Stomach (tissue), 9 donors: Measurements from ENCODE around the gene PPP2R3B. TPM values are rescaled to one million over a fixed set of nuclear protein-coding genes. Genes with fewer than 3 reads are reported as not detected.

ENCODE experiments used
- DNase-seq, 2 donors: peaks; one replicate each; pipeline versions ENCODE4 v3.0.0 to v3.0.0-alpha.2; 2013 to 2019
- H3K27ac ChIP-seq, 5 donors: fragments of 200-600 bp in 4 of 5; sonication (generic) in 4 of 5; one replicate each; pipeline ENCODE4 v1.5.1; 2013 to 2019; ENCODE audit warnings: mild to moderate bottlenecking in 1 of 5, moderate library complexity in 1 of 5
- H3K27me3 ChIP-seq, 3 donors: fragments of 200-600 bp; sonication (generic); one replicate each; pipeline ENCODE4 v1.5.1; 2017 to 2019; ENCODE audit warnings: mixed run types in 1 of 3
- H3K36me3 ChIP-seq, 4 donors: fragments of 200-600 bp; sonication (generic); 1 replicate in 3 of 4; 2 replicates in 1 of 4; pipeline ENCODE4 v1.5.1; 2016 to 2019
- H3K4me1 ChIP-seq, 4 donors: fragments of 200-600 bp; sonication (generic); one replicate each; pipeline ENCODE4 v1.5.1; 2016 to 2019
- H3K4me3 ChIP-seq, 4 donors: fragments of 200-600 bp; sonication (generic) in 3 of 4; one replicate each; pipeline ENCODE4 v1.5.1; 2016 to 2019; ENCODE audit warnings: mild to moderate bottlenecking in 1 of 4
- H3K9me3 ChIP-seq, 4 donors: fragments of 200-600 bp; sonication (generic); one replicate each; pipeline ENCODE4 v1.5.1; 2016 to 2019
- EP300 ChIP-seq: sonication (generic); formaldehyde crosslinking; IDR thresholded peaks from one replicate; pipeline ENCODE4 v1.6.1; 2017; ENCODE audit warnings: antibody characterized with exemption
- POLR2A ChIP-seq, 4 donors: fragments of 450-650 bp; IDR thresholded peaks; one replicate each; pipeline ENCODE4 v1.6.1; 2016; ENCODE audit warnings: antibody characterized with exemption in 4 of 4, control low read depth in 2 of 4, mild to moderate bottlenecking in 1 of 4, moderate library complexity in 1 of 4
- POLR2AphosphoS5 ChIP-seq, 3 donors: sonication (generic); formaldehyde crosslinking; IDR thresholded peaks; one replicate each; pipeline ENCODE4 v1.6.1; 2016; ENCODE audit warnings: antibody characterized with exemption in 3 of 3
- WGBS, 5 donors: extraction: QIAGEN DNeasy Blood & Tissue Kit in 3 of 5; methylation state at CpG; one replicate each; pipeline versions ENCODE4 v1.1.5 to v1.1.7; 2013 to 2018; 5-methylcytosine and 5-hydroxymethylcytosine counted together
- intact Hi-C: fragments of 100-400 bp; cut with DNase I; formaldehyde crosslinking; loops from one replicate; pipeline ENCODE4 v1.15.1; 2023; ENCODE audit warnings: low total_unique reads
- polyA plus RNA-seq, 3 donors: library from polyadenylated mRNA; stranded (reverse); fragments of 200-250 nt; gene quantifications; one replicate each; pipeline ENCODE4 v1.2.3, GENCODE V29; 2013
- total RNA-seq, 5 donors: library from RNA; depleted of rRNA; stranded (reverse); fragments of >200 nt; gene quantifications; one replicate each; pipeline versions ENCODE4 v1.1.0 to v1.2.3, GENCODE V29; 2014 to 2016
- TF ChIP-seq, protein P1 (sequence below), 7 experiments: fragments of 450-650 bp in 4 of 7; fragments of 200-600 bp in 3 of 7; sonication (generic) in 3 of 7; IDR thresholded peaks; one replicate each; pipeline ENCODE4 v1.5.1; 2016 to 2019; ENCODE audit warnings: antibody characterized with exemption in 7 of 7, control low read depth in 2 of 7, mild to moderate bottlenecking in 1 of 7
- donor health status: healthy with polysubstance abuse.
- donor health status: Bipolar disorder and iron deficiency.
- donor health status: healthy.

PPP2R3B gene
- total and polyA plus RNA-seq, 8 donors: 5.3 to 31.7 (median 15.0) TPM

DNA sequence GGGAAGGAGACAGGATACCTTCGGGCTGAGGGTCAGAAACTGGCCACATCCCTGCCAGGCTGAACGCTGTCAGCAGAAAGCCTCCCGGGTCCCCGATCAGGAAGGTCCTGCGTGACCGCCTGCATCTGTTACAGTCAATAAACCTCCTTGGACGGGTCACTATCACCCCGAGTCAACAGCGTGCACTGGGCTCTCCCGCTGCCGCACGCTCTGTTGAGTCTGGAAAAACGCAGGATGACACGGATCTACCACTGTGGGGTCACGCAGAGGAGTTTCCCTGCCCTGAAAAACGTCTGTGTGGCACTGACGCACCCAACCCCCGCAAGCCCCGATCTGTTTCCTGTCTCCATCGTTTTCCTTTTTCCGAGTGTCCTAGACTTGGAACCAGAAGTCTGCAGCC, 12.1 kb downstream of the PPP2R3B start:
- Histone ChIP-seq H3K27ac (no peak overlapping the region), H3K4me1 (peaks cover 14 to 28% (median 21%) of the 10 kb centered on the region in 4 donors), H3K4me3 (peak overlapping the region in 2 of 4 donors; percentile 44 to 54), H3K36me3 (no peaks in the 10 kb centered on the region), H3K27me3 (peaks cover 0 to 61% (median 36%) of the 10 kb centered on the region in 3 donors), H3K9me3 (no peaks in the 10 kb centered on the region)
- intact Hi-C loops: no loop called here
- TF ChIP-seq EP300: no peak
- no peak for TF ChIP-seq POLR2AphosphoS5 (IDR thresholded peaks at IDR 0.05)
- TF ChIP-seq, protein P1, sequence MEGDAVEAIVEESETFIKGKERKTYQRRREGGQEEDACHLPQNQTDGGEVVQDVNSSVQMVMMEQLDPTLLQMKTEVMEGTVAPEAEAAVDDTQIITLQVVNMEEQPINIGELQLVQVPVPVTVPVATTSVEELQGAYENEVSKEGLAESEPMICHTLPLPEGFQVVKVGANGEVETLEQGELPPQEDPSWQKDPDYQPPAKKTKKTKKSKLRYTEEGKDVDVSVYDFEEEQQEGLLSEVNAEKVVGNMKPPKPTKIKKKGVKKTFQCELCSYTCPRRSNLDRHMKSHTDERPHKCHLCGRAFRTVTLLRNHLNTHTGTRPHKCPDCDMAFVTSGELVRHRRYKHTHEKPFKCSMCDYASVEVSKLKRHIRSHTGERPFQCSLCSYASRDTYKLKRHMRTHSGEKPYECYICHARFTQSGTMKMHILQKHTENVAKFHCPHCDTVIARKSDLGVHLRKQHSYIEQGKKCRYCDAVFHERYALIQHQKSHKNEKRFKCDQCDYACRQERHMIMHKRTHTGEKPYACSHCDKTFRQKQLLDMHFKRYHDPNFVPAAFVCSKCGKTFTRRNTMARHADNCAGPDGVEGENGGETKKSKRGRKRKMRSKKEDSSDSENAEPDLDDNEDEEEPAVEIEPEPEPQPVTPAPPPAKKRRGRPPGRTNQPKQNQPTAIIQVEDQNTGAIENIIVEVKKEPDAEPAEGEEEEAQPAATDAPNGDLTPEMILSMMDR (IDR thresholded peaks at IDR 0.05): no peak
- TF ChIP-seq POLR2A (IDR thresholded peaks at IDR 0.05): no peak
- WGBS, 5 donors: 7 to 12% (median 8%) methylated on average over 18 to 21 of the region's 21 CpGs
- DNase-seq: no peak

GRCh38 chrX:373641-374471, 12.9 kb downstream of the PPP2R3B start:
- peak in 1 of 2 donors; percentile 64 for DNase-seq
- H3K36me3 ChIP-seq: no peaks in the 10 kb centered on the region
- H3K27me3 ChIP-seq: peaks cover 0 to 61% (median 36%) of the 10 kb centered on the region in 3 donors
- no peak overlapping the region for H3K27ac ChIP-seq
- H3K9me3 ChIP-seq: no peaks in the 10 kb centered on the region
- WGBS, 5 donors: 1 to 2% (median 1%) methylated on average over 53 to 93 of the region's 93 CpGs
- peaks cover 14 to 28% (median 21%) of the 10 kb centered on the region in 4 donors for H3K4me1 ChIP-seq
- intact Hi-C loops: no loop called here
- TF ChIP-seq POLR2A (IDR thresholded peaks at IDR 0.05): no peak
- TF ChIP-seq EP300: no peak
- TF ChIP-seq, protein P1 (IDR thresholded peaks at IDR 0.05): no peak
- TF ChIP-seq POLR2AphosphoS5 (IDR thresholded peaks at IDR 0.05): no peak
- H3K4me3 ChIP-seq: peak overlapping the region; percentile 37 to 54 (median 47)

GRCh38 chrX:372856-373640, 13.7 kb downstream of the PPP2R3B start:
- no peaks in the 10 kb centered on the region for H3K36me3 ChIP-seq
- H3K27ac ChIP-seq: no peak overlapping the region
- peaks cover 0 to 61% (median 36%) of the 10 kb centered on the region in 3 donors for H3K27me3 ChIP-seq
- H3K4me3 ChIP-seq: peak overlapping the region; percentile 37 to 54 (median 47)
- TF ChIP-seq POLR2A (IDR thresholded peaks at IDR 0.05) (no peak), POLR2AphosphoS5 (IDR thresholded peaks at IDR 0.05) (no peak), EP300 (no peak)
- TF ChIP-seq, protein P1 (IDR thresholded peaks at IDR 0.05): no peak
- 11 to 34% (median 14%) methylated on average over 19 to 63 of the region's 63 CpGs for WGBS, 5 donors
- no peak for DNase-seq
- intact Hi-C loops: no loop called here
- H3K4me1 ChIP-seq: peaks cover 14 to 28% (median 21%) of the 10 kb centered on the region in 4 donors
- no peaks in the 10 kb centered on the region for H3K9me3 ChIP-seq

DNA sequence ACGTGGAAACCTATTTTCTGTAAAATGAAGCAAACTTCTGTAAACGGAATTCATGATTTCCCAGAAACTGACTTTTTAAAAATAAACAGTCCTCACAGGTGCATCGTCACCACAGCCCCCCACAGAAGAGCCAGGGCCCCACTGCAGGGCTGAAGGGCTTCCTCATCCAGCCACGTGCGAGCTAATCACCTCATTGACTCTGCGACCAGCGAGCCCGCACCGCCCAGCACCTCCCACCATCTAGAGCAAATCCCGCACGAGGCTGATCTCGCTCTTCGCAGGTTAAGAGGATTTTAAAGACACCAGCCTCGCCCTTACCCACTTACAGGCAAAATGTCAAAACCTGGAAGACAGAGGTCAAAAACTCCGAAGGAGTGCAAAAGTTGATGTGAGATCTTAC, 14.8 kb downstream of the PPP2R3B start:
- 72 to 88% (median 83%) methylated on average over 15 of the region's 15 CpGs for WGBS, 5 donors
- TF ChIP-seq, protein P1 (IDR thresholded peaks at IDR 0.05): no peak
- TF ChIP-seq POLR2A (IDR thresholded peaks at IDR 0.05) (no peak), POLR2AphosphoS5 (IDR thresholded peaks at IDR 0.05) (no peak), EP300 (no peak)
- DNase-seq: no peak
- no peak overlapping the region for H3K4me3 ChIP-seq
- H3K27ac ChIP-seq: no peak overlapping the region
- H3K36me3 ChIP-seq: no peaks in the 10 kb centered on the region
- peaks cover 0 to 58% (median 36%) of the 10 kb centered on the region in 3 donors for H3K27me3 ChIP-seq
- H3K9me3 ChIP-seq: no peaks in the 10 kb centered on the region
- intact Hi-C loops: no loop called here
- H3K4me1 ChIP-seq: peaks cover 14 to 28% (median 21%) of the 10 kb centered on the region in 4 donors
